Upper lobe of left lung (tissue), 6 donors: Measurements from ENCODE around the gene SLC44A4. TPM values are rescaled to one million over a fixed set of nuclear protein-coding genes. Genes with fewer than 3 reads are reported as not detected.
A peak's percentile ranks its signal among the peaks of the same experiment; 100 is the strongest.

ENCODE experiments used
- ATAC-seq, 2 donors: fragments of 200-7000 bp; cut with Tn5 transposase; one replicate each; pipeline ENCODE4 v1.9.1; 2022; ENCODE audit warnings: mild to moderate bottlenecking in 2 of 2, moderate library complexity in 2 of 2; ENCODE audit not compliant: low FRiP score in 2 of 2
- DNase-seq, 2 donors: peaks; one replicate each; pipeline ENCODE4 v3.0.0-alpha.2; 2019 to 2020
- H3K27ac ChIP-seq, 4 donors: fragments of 200-600 bp; sonication (generic); one replicate each; pipeline ENCODE4 v1.5.1; 2016 to 2019
- H3K27me3 ChIP-seq, 4 donors: fragments of 200-600 bp; sonication (generic); one replicate each; pipeline ENCODE4 v1.5.1; 2017 to 2019
- H3K36me3 ChIP-seq, 4 donors: fragments of 200-600 bp; sonication (generic); one replicate each; pipeline ENCODE4 v1.5.1; 2016 to 2019
- H3K4me1 ChIP-seq, 4 donors: fragments of 200-600 bp; sonication (generic); one replicate each; pipeline ENCODE4 v1.5.1; 2018 to 2019
- H3K4me3 ChIP-seq, 4 donors: fragments of 200-600 bp; sonication (generic); one replicate each; pipeline ENCODE4 v1.5.1; 2017 to 2019; ENCODE audit warnings: mild to moderate bottlenecking in 2 of 4, moderate library complexity in 1 of 4
- H3K9me3 ChIP-seq, 4 donors: fragments of 200-600 bp; sonication (generic); one replicate each; pipeline ENCODE4 v1.5.1; 2018 to 2019
- EP300 ChIP-seq, 4 donors: sonication (generic); formaldehyde crosslinking; IDR thresholded peaks; one replicate each; pipeline ENCODE4 v1.5.1; 2017; ENCODE audit warnings: antibody characterized with exemption in 4 of 4, control low read depth in 2 of 4
- POLR2A ChIP-seq, 4 donors: fragments of 450-650 bp; IDR thresholded peaks; one replicate each; pipeline ENCODE4 v1.5.1; 2016 to 2017; ENCODE audit warnings: antibody characterized with exemption in 4 of 4, mild to moderate bottlenecking in 2 of 4
- POLR2AphosphoS5 ChIP-seq, 2 donors: sonication (generic); formaldehyde crosslinking; IDR thresholded peaks; one replicate each; pipeline ENCODE4 v1.5.1; 2017; ENCODE audit warnings: antibody characterized with exemption in 2 of 2
- WGBS, 2 donors: methylation state at CpG; one replicate each; pipeline ENCODE4 v1.1.5; 2017 to 2018; 5-methylcytosine and 5-hydroxymethylcytosine counted together
- total RNA-seq, 6 donors: library from RNA; depleted of rRNA in 4 of 6; stranded (reverse); fragments of >200 nt in 4 of 6; gene quantifications; one replicate each; pipeline versions ENCODE4 v1.1.0 to v1.2.1, GENCODE V29; 2016 to 2021
- TF ChIP-seq, protein P1 (sequence below), 6 experiments: fragments of 450-650 bp in 4 of 6; fragments of 200-600 bp in 2 of 6; sonication (generic) in 2 of 6; IDR thresholded peaks; one replicate each; pipeline ENCODE4 v1.5.1; 2016 to 2019; ENCODE audit warnings: antibody characterized with exemption in 6 of 6
- donor health status: DM: no; HTN: no; CAD: no; lungs with moderate emphysema.
- donor health status: DM: no; HTN: yes; CAD: no; lungs with severe emphysema.

SLC44A4 gene
- total RNA-seq, 6 donors from 2014 or later, result 19.1 to 84.2 (median 42.0) TPM

- Histone ChIP-seq H3K9me3 (no peaks in the 10 kb centered on the region), H3K4me1 (peaks cover 0 to 9% (median 5%) of the 10 kb centered on the region in 4 donors), H3K27ac (no peak overlapping the region), H3K36me3 (peaks cover 29 to 79% (median 70%) of the 10 kb centered on the region in 4 donors), H3K4me3 (no peak overlapping the region), H3K27me3 (no peaks in the 10 kb centered on the region)
- ATAC-seq (no peak), DNase-seq (no peak)
- 92 to 98% methylated on average over 6 of the region's 6 CpGs for WGBS, 2 donors
- no peak for TF ChIP-seq POLR2AphosphoS5 (IDR thresholded peaks at IDR 0.05)
- TF ChIP-seq EP300 (IDR thresholded peaks at IDR 0.05), result no peak
- TF ChIP-seq, protein P1, sequence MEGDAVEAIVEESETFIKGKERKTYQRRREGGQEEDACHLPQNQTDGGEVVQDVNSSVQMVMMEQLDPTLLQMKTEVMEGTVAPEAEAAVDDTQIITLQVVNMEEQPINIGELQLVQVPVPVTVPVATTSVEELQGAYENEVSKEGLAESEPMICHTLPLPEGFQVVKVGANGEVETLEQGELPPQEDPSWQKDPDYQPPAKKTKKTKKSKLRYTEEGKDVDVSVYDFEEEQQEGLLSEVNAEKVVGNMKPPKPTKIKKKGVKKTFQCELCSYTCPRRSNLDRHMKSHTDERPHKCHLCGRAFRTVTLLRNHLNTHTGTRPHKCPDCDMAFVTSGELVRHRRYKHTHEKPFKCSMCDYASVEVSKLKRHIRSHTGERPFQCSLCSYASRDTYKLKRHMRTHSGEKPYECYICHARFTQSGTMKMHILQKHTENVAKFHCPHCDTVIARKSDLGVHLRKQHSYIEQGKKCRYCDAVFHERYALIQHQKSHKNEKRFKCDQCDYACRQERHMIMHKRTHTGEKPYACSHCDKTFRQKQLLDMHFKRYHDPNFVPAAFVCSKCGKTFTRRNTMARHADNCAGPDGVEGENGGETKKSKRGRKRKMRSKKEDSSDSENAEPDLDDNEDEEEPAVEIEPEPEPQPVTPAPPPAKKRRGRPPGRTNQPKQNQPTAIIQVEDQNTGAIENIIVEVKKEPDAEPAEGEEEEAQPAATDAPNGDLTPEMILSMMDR (IDR thresholded peaks at IDR 0.05), result no peak
- TF ChIP-seq POLR2A (IDR thresholded peaks at IDR 0.05), result no peak
These were observed 3.5 kb upstream of the SLC44A4 start for GRCh38 chr6:31882344-31882743.

DNA sequence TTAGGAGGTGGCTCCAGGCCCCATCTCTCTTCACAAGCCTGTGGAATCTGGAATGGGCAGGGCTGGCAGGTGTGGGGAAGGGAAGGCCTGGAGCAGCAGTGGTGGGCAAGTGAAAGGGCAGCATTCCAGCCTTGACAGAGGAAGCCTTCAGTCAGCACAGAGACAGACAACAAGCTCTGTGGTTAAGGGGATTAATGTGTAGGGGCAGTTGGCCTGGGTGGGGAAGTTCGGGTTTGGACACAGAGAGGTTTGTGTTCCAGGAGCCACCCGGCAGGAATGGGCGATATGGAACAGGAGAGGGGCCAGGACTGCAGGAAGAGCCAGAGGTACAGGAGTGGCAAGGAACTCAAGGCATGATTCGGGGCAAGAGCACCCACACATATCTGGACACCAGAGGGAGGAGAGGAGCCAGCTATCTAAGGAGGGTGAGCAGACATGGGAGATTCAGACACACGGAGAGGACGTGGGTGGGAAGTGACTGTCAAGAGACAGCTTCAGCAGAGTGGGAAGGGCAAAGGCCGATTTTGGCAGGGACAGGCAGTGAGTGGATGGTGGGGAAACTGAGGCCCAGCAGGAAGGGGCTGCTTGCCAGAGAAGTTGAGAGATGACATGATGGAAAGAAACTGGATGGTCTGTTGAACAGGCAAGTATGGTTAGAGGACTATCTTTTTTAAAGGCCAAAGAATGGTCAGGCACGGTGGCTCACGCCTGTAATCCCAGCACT, 2.5 kb upstream of the SLC44A4 start:
- peaks cover 18 to 68% (median 60%) of the 10 kb centered on the region in 4 donors for H3K36me3 ChIP-seq
- WGBS, 2 donors, result 86 to 91% methylated on average over 9 of the region's 9 CpGs

DNA sequence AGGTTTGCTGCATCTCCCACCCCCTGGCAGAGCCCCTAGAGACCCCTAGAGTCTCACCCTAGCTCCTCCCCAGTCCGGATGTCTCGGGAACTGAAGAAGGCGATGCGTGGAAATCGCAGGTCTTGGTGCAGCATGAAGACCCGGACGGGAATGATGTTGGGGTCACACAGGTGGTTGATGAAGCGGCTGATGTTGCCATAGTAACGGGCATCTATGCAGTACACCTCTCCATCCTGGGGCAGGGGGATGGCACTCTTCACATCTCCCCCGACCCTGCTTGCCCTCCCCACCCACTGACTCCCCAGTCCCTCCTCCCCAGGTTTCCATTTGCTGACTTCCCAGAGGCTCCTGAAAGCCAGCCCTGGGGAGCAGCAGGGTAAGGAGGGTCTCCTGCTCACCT, 1.8 kb upstream of the SLC44A4 start:
- Histone ChIP-seq H3K27me3 (no peaks in the 10 kb centered on the region), H3K27ac (no peak overlapping the region), H3K36me3 (peaks cover 17 to 62% (median 56%) of the 10 kb centered on the region in 4 donors), H3K4me3 (no peak overlapping the region), H3K9me3 (no peaks in the 10 kb centered on the region), H3K4me1 (peaks cover 0 to 15% (median 10%) of the 10 kb centered on the region in 4 donors)
- DNase-seq, result no peak
- no peak for TF ChIP-seq EP300 (IDR thresholded peaks at IDR 0.05)
- no peak for TF ChIP-seq POLR2AphosphoS5 (IDR thresholded peaks at IDR 0.05)
- no peak for TF ChIP-seq POLR2A (IDR thresholded peaks at IDR 0.05)
- TF ChIP-seq, protein P1 (IDR thresholded peaks at IDR 0.05), result no peak
- no peak for ATAC-seq
- WGBS, 2 donors, result 92 to 96% methylated on average over 8 to 10 of the region's 10 CpGs

More for the DNA sequence above, 2.5 kb upstream of the SLC44A4 start:
- TF ChIP-seq POLR2A (IDR thresholded peaks at IDR 0.05) (no peak), POLR2AphosphoS5 (IDR thresholded peaks at IDR 0.05) (no peak), EP300 (IDR thresholded peaks at IDR 0.05) (no peak)
- TF ChIP-seq, protein P1 (IDR thresholded peaks at IDR 0.05), result no peak
- Histone ChIP-seq H3K27me3 (no peaks in the 10 kb centered on the region), H3K4me1 (peaks cover 0 to 15% (median 10%) of the 10 kb centered on the region in 4 donors), H3K27ac (no peak overlapping the region), H3K9me3 (no peaks in the 10 kb centered on the region), H3K4me3 (no peak overlapping the region)
- DNase-seq, result no peak
- no peak for ATAC-seq

DNA sequence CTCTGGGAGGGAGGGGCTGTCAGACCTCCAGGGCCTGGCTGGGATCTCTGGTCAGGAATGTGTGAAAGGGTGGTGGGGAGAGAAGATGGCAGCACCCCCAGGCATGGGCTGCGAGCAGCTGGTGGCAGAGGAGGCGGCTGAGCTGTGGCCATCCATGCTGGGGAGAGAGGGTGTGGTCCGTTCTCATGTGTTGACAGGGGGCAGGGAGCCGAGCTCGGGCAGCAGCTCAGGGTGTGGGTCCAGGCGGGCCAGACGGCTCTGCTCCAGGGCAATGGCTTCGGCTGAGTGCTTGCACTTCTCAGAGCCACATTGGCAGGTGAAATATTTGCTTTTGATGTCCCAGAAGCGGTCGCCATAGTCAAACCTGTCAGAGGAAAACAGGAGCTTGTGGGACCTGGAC, 1.1 kb upstream of the SLC44A4 start:
- Histone ChIP-seq H3K36me3 (peaks cover 17 to 55% (median 52%) of the 10 kb centered on the region in 4 donors), H3K27ac (peak overlapping the region in 1 of 4 donors; percentile 78), H3K27me3 (no peaks in the 10 kb centered on the region), H3K9me3 (no peaks in the 10 kb centered on the region), H3K4me1 (peaks cover 0 to 15% (median 10%) of the 10 kb centered on the region in 4 donors), H3K4me3 (no peak overlapping the region)
- ATAC-seq (no peak), DNase-seq (no peak)
- 79 to 80% methylated on average over 3 to 10 of the region's 10 CpGs for WGBS, 2 donors
- TF ChIP-seq EP300 (IDR thresholded peaks at IDR 0.05) (no peak), POLR2A (IDR thresholded peaks at IDR 0.05) (no peak), POLR2AphosphoS5 (IDR thresholded peaks at IDR 0.05) (no peak)
- TF ChIP-seq, protein P1 (IDR thresholded peaks at IDR 0.05), result no peak
